K562 treated with DMSO at 1 percent for 24 hours (cell line): ENCODE data around the gene TRNP1. TPM values are rescaled to one million over a fixed set of nuclear protein-coding genes. Genes with fewer than 3 reads are reported as not detected.

ENCODE experiments used
- total RNA-seq: library from RNA; unstranded; fragments of 300-600 nt; gene quantifications from 2 replicates; pipeline ENCODE4 v1.2.3, GENCODE V29; 2022; ENCODE audit warnings: low read depth; ENCODE audit not compliant: insufficient read depth

Gene TRNP1
- total RNA-seq: 0.44 and 1.3 TPM in 2 replicates

DNA sequence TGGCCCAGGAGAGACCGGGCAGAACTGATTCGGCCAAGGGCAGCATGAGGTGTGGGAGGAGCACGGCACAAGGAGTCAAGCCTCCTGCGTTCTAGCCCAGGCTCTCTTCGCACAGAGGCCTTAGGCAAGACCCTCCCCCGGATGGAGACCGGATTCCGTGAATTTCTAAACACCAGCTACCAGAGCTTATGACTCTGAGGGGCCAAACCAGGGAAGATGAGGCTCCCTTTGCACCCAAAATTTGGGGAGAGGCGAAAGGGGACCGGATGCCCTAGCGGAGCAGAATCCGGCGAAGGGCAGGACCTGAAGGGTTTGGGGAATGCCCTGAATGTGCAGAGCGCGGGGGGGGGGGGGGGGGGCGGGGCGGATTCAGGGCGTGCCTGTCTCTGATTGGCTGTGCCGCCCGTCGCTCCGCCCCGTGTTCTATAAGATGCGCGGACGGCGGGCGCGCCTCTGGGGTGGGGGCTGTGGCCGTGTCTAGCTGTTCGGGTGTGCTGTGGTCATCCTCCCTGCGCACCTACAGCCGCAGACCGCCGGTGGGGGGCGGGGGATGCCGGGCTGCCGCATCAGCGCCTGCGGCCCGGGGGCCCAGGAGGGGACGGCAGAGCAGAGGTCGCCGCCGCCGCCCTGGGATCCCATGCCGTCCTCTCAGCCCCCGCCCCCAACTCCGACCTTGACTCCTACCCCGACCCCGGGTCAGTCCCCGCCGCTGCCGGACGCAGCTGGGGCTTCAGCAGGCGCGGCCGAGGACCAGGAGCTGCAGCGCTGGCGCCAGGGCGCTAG, at the start of gene TRNP1:
TRNP1 (plus strand) TSS at position 456 of the 783 bp plus-strand sequence; CDS start at position 551, 95 bp downstream.

DNA sequence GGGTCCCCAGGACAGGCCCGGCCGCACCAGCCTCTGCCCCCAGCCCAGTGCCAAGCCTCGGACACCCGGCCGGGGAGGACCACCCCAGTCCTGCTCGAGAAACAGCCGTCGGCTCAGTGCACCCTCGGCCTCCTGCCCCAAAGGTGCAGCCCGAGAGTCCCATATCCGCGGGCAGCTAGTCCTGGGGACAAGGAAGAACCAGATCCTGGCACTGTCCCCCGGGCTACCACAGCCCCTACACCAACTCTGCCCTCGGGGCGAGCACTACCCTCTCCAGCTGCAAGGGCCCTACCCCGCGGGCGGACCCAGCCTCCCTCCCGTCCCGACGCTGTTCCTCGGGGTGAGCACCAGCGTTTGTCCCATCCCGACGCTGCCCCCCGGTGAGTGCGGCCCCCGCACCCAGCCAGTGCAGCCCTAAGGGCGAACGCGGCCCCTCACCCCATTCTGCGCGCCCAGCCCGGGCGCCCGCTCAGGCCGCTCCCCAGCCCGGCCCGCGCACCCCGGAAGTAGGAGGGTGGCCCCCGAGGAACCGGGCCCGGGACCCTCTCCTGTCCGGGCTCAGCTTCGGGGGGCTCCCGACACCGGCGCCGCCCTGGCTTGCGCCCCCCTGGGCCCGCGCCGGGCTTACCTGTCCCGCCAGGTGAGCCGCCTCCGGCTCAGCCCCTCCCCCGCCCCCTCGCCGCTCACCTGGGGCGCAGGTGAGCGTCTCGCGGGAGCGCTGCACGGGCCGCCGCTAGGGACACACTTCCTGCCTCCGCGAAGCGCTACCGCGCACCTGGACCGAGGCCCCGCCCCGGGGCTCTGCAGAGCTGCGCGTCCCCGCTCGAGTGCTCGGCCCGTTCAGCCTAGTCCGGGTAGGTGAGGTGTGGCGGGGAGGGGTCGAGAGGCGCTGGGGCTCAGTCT, 33.5 kb upstream of the TRNP1 start, which contains the start of gene KDF1:
KDF1 (minus strand) TSS at position 747 of the 903 bp plus-strand sequence. CDS start 8,088 bp downstream, outside the sequence.

Other genes starting within 250 kb of the TRNP1 start
- 17.8 and 18.1 TPM in 2 replicates for gene PIGV, start 205.7 kb upstream of the TRNP1 start, total RNA-seq
- gene ZDHHC18, start 167.0 kb upstream of the TRNP1 start, total RNA-seq: 22.3 and 24.0 TPM in 2 replicates
- 3.7 and 6.0 TPM in 2 replicates for gene SFN, start 130.5 kb upstream of the TRNP1 start, total RNA-seq
- 27.3 and 31.7 TPM in 2 replicates for gene GPN2, start 103.4 kb upstream of the TRNP1 start, total RNA-seq
- 23.8 and 23.9 TPM in 2 replicates for gene GPATCH3, start 93.2 kb upstream of the TRNP1 start, total RNA-seq
- gene NR0B2, start 79.7 kb upstream of the TRNP1 start, total RNA-seq: not detected in 2 replicates
- 128 and 137 TPM in 2 replicates for gene NUDC, start 71.9 kb upstream of the TRNP1 start, total RNA-seq
- 3.7 and 4.7 TPM in 2 replicates for gene KDF1, start 33.2 kb upstream of the TRNP1 start, total RNA-seq
- gene TENT5B, start 19.2 kb downstream of the TRNP1 start, total RNA-seq: 3.8 and 4.5 TPM in 2 replicates
- gene SLC9A1, start 161.4 kb downstream of the TRNP1 start, total RNA-seq: 20.6 and 22.8 TPM in 2 replicates
- gene WDTC1, start 240.9 kb downstream of the TRNP1 start, total RNA-seq: 67.6 and 72.4 TPM in 2 replicates